Fibroblast of lung (primary cell): Measurements from ENCODE around the gene E2F6. TPM values are rescaled to one million over a fixed set of nuclear protein-coding genes. Genes with fewer than 3 reads are reported as not detected.

ENCODE experiments used
- DNase-seq, 2 donors: peaks; one replicate each; pipeline versions ENCODE4 v3.0.0 to v3.0.0-alpha.2; 2010; ENCODE audit warnings: low read depth in 2 of 2
- H2AFZ ChIP-seq: 2 replicates; pipeline ENCODE4 v1.5.1; 2012; ENCODE audit warnings: low read length, control low read depth, inconsistent platforms
- H3K27ac ChIP-seq: 2 replicates; pipeline ENCODE4 v1.5.1; 2011; ENCODE audit warnings: low read length, control low read depth; ENCODE audit not compliant: insufficient read depth
- H3K27me3 ChIP-seq: 2 replicates; pipeline ENCODE4 v1.5.1; 2011; ENCODE audit warnings: mild to moderate bottlenecking, low read length; ENCODE audit not compliant: control insufficient read depth, insufficient read depth
- H3K36me3 ChIP-seq: 2 replicates; pipeline ENCODE4 v1.5.1; 2011; ENCODE audit warnings: low read length; ENCODE audit not compliant: control insufficient read depth, insufficient read depth
- H3K4me1 ChIP-seq: 2 replicates; pipeline ENCODE4 v1.5.1; 2011; ENCODE audit warnings: low read length; ENCODE audit not compliant: control insufficient read depth, insufficient read depth; ENCODE audit errors: extremely low read depth
- H3K4me2 ChIP-seq: 2 replicates; pipeline ENCODE4 v1.5.1; 2011; ENCODE audit warnings: low read length, control low read depth; ENCODE audit not compliant: insufficient read depth; ENCODE audit errors: extremely low read depth
- H3K4me3 ChIP-seq, 4 experiments: fragments of 200-600 bp in 1 of 4; sonication (generic) in 1 of 4; replicated peaks in 1 of 4; 2 replicates each; pipeline ENCODE4 v1.5.1; 2011 to 2016; ENCODE audit warnings: low read length in 4 of 4, low read depth in 3 of 4, mild to moderate bottlenecking in 3 of 4, control low read depth in 2 of 4, inconsistent platforms in 1 of 4, mixed read lengths in 1 of 4; ENCODE audit not compliant: insufficient read depth in 1 of 4; ENCODE audit errors: control extremely low read depth in 1 of 4
- H3K79me2 ChIP-seq: 2 replicates; pipeline ENCODE4 v1.5.1; 2012; ENCODE audit warnings: mild to moderate bottlenecking, low read length, inconsistent platforms; ENCODE audit not compliant: control insufficient read depth, insufficient read depth
- H3K9ac ChIP-seq: 2 replicates; pipeline ENCODE4 v1.5.1; 2011; ENCODE audit warnings: mild to moderate bottlenecking, low read length, control low read depth; ENCODE audit not compliant: insufficient read depth
- H3K9me3 ChIP-seq: 2 replicates; pipeline ENCODE4 v1.5.1; 2012; ENCODE audit warnings: low read depth, low read length; ENCODE audit not compliant: control insufficient read depth, insufficient read depth
- H4K20me1 ChIP-seq: 2 replicates; pipeline ENCODE4 v1.5.1; 2011; ENCODE audit warnings: low read length; ENCODE audit not compliant: control insufficient read depth, insufficient read depth; ENCODE audit errors: extremely low read depth
- EZH2 ChIP-seq: IDR thresholded peaks from 2 replicates; pipeline ENCODE4 v1.5.1; 2012; ENCODE audit warnings: low read length, control low read depth, mild to moderate bottlenecking; ENCODE audit errors: missing control alignments
- polyA plus RNA-seq, 2 donors: library from polyadenylated mRNA; depleted of rRNA in 1 of 2; stranded (reverse) in 1 of 2; unstranded in 1 of 2; fragments of >200 nt; gene quantifications; 2 replicates each; pipeline ENCODE4 v1.2.1, GENCODE V29; 2011 to 2012; ENCODE audit warnings: missing spikeins in 1 of 2
- total RNA-seq: library from RNA; depleted of rRNA; stranded (reverse); fragments of >200 nt; gene quantifications from 2 replicates; pipeline ENCODE4 v1.2.1, GENCODE V29; 2014
- TF ChIP-seq, protein P1 (sequence below), 2 donors: IDR thresholded peaks in 1 of 2; conservative IDR thresholded peaks in 1 of 2; 1 replicate in 1 of 2; 2 replicates in 1 of 2; pipeline ENCODE4 v1.5.1; 2011 to 2012; ENCODE audit warnings: low read length in 2 of 2, control low read depth in 1 of 2, inconsistent platforms in 1 of 2, low read depth in 1 of 2, mild to moderate bottlenecking in 1 of 2

Gene E2F6
- total and polyA plus RNA-seq, 2 donors (not counting 1 experiment from before 2014, with no cell fraction given), result 10.2 to 13.0 TPM

DNA sequence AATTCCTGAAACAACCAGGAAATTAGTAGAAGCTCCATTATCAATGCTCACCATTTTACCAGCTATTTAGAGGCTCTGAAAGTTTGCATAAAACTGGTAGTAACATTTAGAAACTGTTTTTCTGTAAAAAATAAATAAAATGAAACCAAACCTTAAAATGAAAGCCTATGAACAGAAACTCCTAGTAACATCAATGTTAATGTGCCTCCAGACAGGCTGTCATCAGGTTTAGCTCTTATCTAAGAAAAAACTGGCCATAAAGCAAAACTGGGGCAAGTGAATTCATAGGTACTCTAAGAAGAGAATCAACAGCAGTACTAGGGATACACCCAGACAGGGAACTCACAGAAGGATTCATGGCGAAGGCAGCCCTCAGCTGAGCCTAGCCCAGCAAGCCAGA, 8.0 kb downstream of the E2F6 start:
- no peaks in the 10 kb centered on the region for H3K9me3 ChIP-seq
- H2AFZ ChIP-seq, result no peak overlapping the region
- H3K4me2 ChIP-seq, result no peak overlapping the region
- no peaks in the 10 kb centered on the region for H3K27me3 ChIP-seq
- no peak for DNase-seq
- TF ChIP-seq, protein P1, sequence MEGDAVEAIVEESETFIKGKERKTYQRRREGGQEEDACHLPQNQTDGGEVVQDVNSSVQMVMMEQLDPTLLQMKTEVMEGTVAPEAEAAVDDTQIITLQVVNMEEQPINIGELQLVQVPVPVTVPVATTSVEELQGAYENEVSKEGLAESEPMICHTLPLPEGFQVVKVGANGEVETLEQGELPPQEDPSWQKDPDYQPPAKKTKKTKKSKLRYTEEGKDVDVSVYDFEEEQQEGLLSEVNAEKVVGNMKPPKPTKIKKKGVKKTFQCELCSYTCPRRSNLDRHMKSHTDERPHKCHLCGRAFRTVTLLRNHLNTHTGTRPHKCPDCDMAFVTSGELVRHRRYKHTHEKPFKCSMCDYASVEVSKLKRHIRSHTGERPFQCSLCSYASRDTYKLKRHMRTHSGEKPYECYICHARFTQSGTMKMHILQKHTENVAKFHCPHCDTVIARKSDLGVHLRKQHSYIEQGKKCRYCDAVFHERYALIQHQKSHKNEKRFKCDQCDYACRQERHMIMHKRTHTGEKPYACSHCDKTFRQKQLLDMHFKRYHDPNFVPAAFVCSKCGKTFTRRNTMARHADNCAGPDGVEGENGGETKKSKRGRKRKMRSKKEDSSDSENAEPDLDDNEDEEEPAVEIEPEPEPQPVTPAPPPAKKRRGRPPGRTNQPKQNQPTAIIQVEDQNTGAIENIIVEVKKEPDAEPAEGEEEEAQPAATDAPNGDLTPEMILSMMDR (conservative IDR thresholded peaks at IDR 0.05 in 1 of 2, IDR thresholded peaks at IDR 0.05 in 1 of 2; ENCODE audit: low read depth in 1 of 2, low read length in 2 of 2), result no peak
- no peak for TF ChIP-seq EZH2
- H3K27ac ChIP-seq, result no peak overlapping the region
- H3K4me3 ChIP-seq, result no peak overlapping the region
- H3K79me2 ChIP-seq, result peaks cover 74% of the 10 kb centered on the region
- no peaks in the 10 kb centered on the region for H3K4me1 ChIP-seq
- peaks cover 3% of the 10 kb centered on the region for H4K20me1 ChIP-seq
- peaks cover 5% of the 10 kb centered on the region for H3K36me3 ChIP-seq
- no peak overlapping the region for H3K9ac ChIP-seq

DNA sequence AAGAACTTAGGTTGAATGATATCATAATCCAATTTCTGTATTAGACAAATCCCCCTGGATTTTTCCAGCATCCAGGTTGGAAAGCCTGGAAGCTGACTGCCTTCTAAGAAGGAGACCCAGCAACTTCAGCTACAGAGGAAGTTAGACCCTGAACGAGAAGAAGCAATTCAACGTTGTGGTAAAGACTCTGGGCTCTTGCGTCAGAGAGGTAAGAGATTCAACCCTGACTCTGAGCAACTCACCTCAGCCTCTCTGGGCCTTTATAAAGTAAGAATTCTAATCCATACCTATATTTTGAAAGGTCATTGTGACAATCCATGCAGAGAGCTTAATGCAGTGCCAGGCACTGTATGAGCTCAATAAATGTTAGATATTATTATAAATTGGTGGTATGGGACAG, 9.7 kb downstream of the E2F6 start:
- no peak overlapping the region for H2AFZ ChIP-seq
- peaks cover 1% of the 10 kb centered on the region for H3K36me3 ChIP-seq
- H3K9ac ChIP-seq, result no peak overlapping the region
- no peaks in the 10 kb centered on the region for H3K4me1 ChIP-seq
- no peaks in the 10 kb centered on the region for H3K27me3 ChIP-seq
- H4K20me1 ChIP-seq, result no peaks in the 10 kb centered on the region
- H3K27ac ChIP-seq, result no peak overlapping the region
- no peak overlapping the region for H3K4me2 ChIP-seq
- DNase-seq, result no peak
- no peaks in the 10 kb centered on the region for H3K9me3 ChIP-seq
- H3K79me2 ChIP-seq, result peaks cover 57% of the 10 kb centered on the region
- no peak overlapping the region for H3K4me3 ChIP-seq
- TF ChIP-seq, protein P1 (conservative IDR thresholded peaks at IDR 0.05 in 1 of 2, IDR thresholded peaks at IDR 0.05 in 1 of 2; ENCODE audit: low read depth in 1 of 2, low read length in 2 of 2), result no peak
- no peak for TF ChIP-seq EZH2

DNA sequence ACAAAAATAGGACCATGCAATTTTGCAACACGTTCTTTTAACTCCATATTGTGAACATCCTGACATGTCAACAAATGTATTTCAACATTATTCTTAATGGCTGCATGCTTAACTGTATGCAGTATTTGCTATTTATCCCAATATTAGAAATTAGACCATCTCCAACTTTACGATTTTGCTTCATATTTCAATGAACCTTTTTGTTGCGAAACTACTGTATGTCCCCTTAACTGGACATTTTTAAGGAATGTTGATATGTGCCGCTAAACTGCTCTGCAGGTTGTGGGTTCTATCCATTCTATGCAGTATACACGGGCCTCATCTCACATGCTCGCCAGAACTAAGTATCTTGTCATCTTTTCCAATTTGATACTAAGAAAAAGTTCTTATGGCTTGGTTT, 11.1 kb downstream of the E2F6 start:
- Histone ChIP-seq H3K27ac (no peak overlapping the region), H3K27me3 (no peaks in the 10 kb centered on the region), H2AFZ (no peak overlapping the region), H3K4me3 (no peak overlapping the region), H3K36me3 (peaks cover 1% of the 10 kb centered on the region), H3K79me2 (peaks cover 44% of the 10 kb centered on the region), H3K9ac (no peak overlapping the region), H3K4me1 (no peaks in the 10 kb centered on the region), H3K4me2 (no peak overlapping the region), H3K9me3 (no peaks in the 10 kb centered on the region), H4K20me1 (no peaks in the 10 kb centered on the region)
- TF ChIP-seq, protein P1 (conservative IDR thresholded peaks at IDR 0.05 in 1 of 2, IDR thresholded peaks at IDR 0.05 in 1 of 2; ENCODE audit: low read depth in 1 of 2, low read length in 2 of 2), result no peak
- TF ChIP-seq EZH2, result no peak
- no peak for DNase-seq
